PC-9 (cell line): ENCODE measurements around the gene RCOR1. TPM values are rescaled to one million over a fixed set of nuclear protein-coding genes. Genes with fewer than 3 reads are reported as not detected.

Experiments used
- BruUV-seq: library from RNA; stranded (reverse); fragments of 400-500 nt; replicated peaks from 2 replicates; lab custom pipeline; 2021; lab: Mats Ljungman, UMichigan
- CTCF ChIA-PET: fragments of 300-600 bp; sonication (Branson Sonifier 250); formaldehyde crosslinking; loops from one replicate; lab custom pipeline; 2022; ENCODE audit warnings: antibody characterized with exemption; lab: Charles Lee
- POLR2A ChIA-PET: fragments of 300-600 bp; sonication (Branson Sonifier 250); formaldehyde crosslinking; loops from one replicate; lab custom pipeline; 2022; ENCODE audit warnings: antibody characterized with exemption; ENCODE audit not compliant: unreplicated experiment; lab: Charles Lee
- DNase-seq, 2 experiments: peaks; one replicate each; pipeline versions ENCODE4 v3.0.0 to v3.0.0-alpha.2; 2015 to 2022; ENCODE audit warnings: mixed read lengths in 1 of 2
- H2AFZ ChIP-seq: fragments of 200-600 bp; sonication (generic); 2 replicates; pipeline ENCODE4 v1.8.1; 2017; ENCODE audit warnings: antibody characterized with exemption
- H3F3A ChIP-seq: fragments of 200-600 bp; sonication (generic); 2 replicates; pipeline ENCODE4 v1.8.1; 2017; ENCODE audit warnings: antibody characterized with exemption, mild to moderate bottlenecking, low read depth; ENCODE audit not compliant: insufficient read depth
- H3K27ac ChIP-seq: fragments of 200-600 bp; sonication (generic); 2 replicates; pipeline ENCODE4 v1.6.1; 2016; ENCODE audit warnings: mixed run types
- H3K27me3 ChIP-seq: fragments of 200-600 bp; sonication (generic); 2 replicates; pipeline ENCODE4 v1.6.1; 2016; ENCODE audit warnings: low read depth, mixed run types; ENCODE audit not compliant: insufficient read depth
- H3K36me3 ChIP-seq: fragments of 200-600 bp; sonication (generic); 2 replicates; pipeline ENCODE4 v1.6.1; 2016; ENCODE audit warnings: low read depth, mixed run types
- H3K4me1 ChIP-seq: fragments of 200-600 bp; sonication (generic); replicated peaks from 2 replicates; pipeline ENCODE4 v1.6.1; 2016; ENCODE audit warnings: mixed run types; ENCODE audit not compliant: insufficient read depth
- H3K4me2 ChIP-seq: fragments of 200-600 bp; sonication (generic); 2 replicates; pipeline ENCODE4 v1.6.1; 2017; ENCODE audit warnings: mixed run types
- H3K4me3 ChIP-seq: fragments of 200-600 bp; sonication (generic); 2 replicates; pipeline ENCODE4 v1.6.1; 2016; ENCODE audit warnings: mixed run types
- H3K79me2 ChIP-seq: fragments of 200-600 bp; sonication (generic); 2 replicates; pipeline ENCODE4 v1.6.1; 2017; ENCODE audit warnings: low read depth, mixed run types
- H3K9me2 ChIP-seq: fragments of 200-600 bp; sonication (generic); 2 replicates; pipeline ENCODE4 v1.8.1; 2017; ENCODE audit warnings: mild to moderate bottlenecking; ENCODE audit not compliant: insufficient read depth
- H3K9me3 ChIP-seq: fragments of 200-600 bp; sonication (generic); 2 replicates; pipeline ENCODE4 v1.8.1; 2016; ENCODE audit warnings: low read depth; ENCODE audit not compliant: insufficient read depth
- H4K20me1 ChIP-seq: fragments of 200-600 bp; sonication (generic); 2 replicates; pipeline ENCODE4 v1.8.1; 2017; ENCODE audit not compliant: insufficient read depth
- CTCF ChIP-seq: fragments of 200-600 bp; sonication (generic); conservative IDR thresholded peaks from 2 replicates; pipeline ENCODE4 v1.6.1; 2017; ENCODE audit warnings: mixed run types, antibody characterized with exemption, mild to moderate bottlenecking, moderate library complexity
- EZH2 ChIP-seq: fragments of 200-600 bp; sonication (generic); IDR thresholded peaks from 2 replicates; pipeline ENCODE4 v1.8.0; 2017; ENCODE audit warnings: antibody characterized with exemption, low read depth
- intact Hi-C: fragments of 100-400 bp; cut with micrococcal nuclease; formaldehyde crosslinking; loops from one replicate; pipeline ENCODE4 v1.10.0; 2022; ENCODE audit not compliant: unreplicated experiment
- total RNA-seq: library from RNA; stranded (reverse); gene quantifications from 2 replicates; pipeline ENCODE4 v1.2.3, GENCODE V29; 2021

The RCOR1 gene
- total RNA-seq, 1 experiment from 2014 or later, result 67.2 TPM

- no peaks in the 10 kb centered on the region for H3K9me2 ChIP-seq
- CTCF ChIA-PET, result no interaction called here
- H4K20me1 ChIP-seq, result no peaks in the 10 kb centered on the region
- no peaks in the 10 kb centered on the region for H3K4me1 ChIP-seq
- H3F3A ChIP-seq, result peaks cover 14% of the 10 kb centered on the region
- H3K79me2 ChIP-seq, result no peaks in the 10 kb centered on the region
- POLR2A ChIA-PET, result no interaction called here
- peaks cover 33% of the 10 kb centered on the region for H3K9me3 ChIP-seq
- peaks cover 13% of the 10 kb centered on the region for H3K36me3 ChIP-seq
- no TSS peak for BruUV-seq
- no peak for DNase-seq
- no peak overlapping the region for H3K27ac ChIP-seq
- no peak overlapping the region for H2AFZ ChIP-seq
- H3K27me3 ChIP-seq, result no peaks in the 10 kb centered on the region
- H3K4me3 ChIP-seq, result no peak overlapping the region
- intact Hi-C loops, result no loop called here
- H3K4me2 ChIP-seq, result no peak overlapping the region
- TF ChIP-seq CTCF, result no peak
- TF ChIP-seq EZH2, result no peak
Observed at GRCh38 chr14:102738373-102739189, 146.1 kb downstream of the RCOR1 start.

- Histone ChIP-seq H2AFZ (no peak overlapping the region), H3K4me1 (no peaks in the 10 kb centered on the region), H3K79me2 (no peaks in the 10 kb centered on the region), H3K4me2 (no peak overlapping the region), H4K20me1 (no peaks in the 10 kb centered on the region), H3F3A (peaks cover 15% of the 10 kb centered on the region), H3K4me3 (no peak overlapping the region), H3K27me3 (no peaks in the 10 kb centered on the region), H3K9me3 (peaks cover 33% of the 10 kb centered on the region), H3K36me3 (peaks cover 14% of the 10 kb centered on the region), H3K27ac (no peak overlapping the region), H3K9me2 (no peaks in the 10 kb centered on the region)
- TF ChIP-seq EZH2 (no peak), CTCF (no peak)
- POLR2A ChIA-PET, result no interaction called here
- BruUV-seq, result no TSS peak
- DNase-seq, result no peak
- intact Hi-C loops, result no loop called here
- CTCF ChIA-PET, result no interaction called here
Observed at GRCh38 chr14:102739190-102739469, 146.7 kb downstream of the RCOR1 start.

GRCh38 chr14:102746634-102747438, 154.4 kb downstream of the RCOR1 start:
- ChIA-PET POLR2A (no interaction called here), CTCF (interaction anchor here (0.6 kb wide), 1 partner anchor 178 kb away, joined by 3 read pairs; no protein-coding TSS in a partner anchor)
- no peak for TF ChIP-seq EZH2
- no peak for TF ChIP-seq CTCF
- Histone ChIP-seq H3K9me3 (peaks cover 9% of the 10 kb centered on the region; the same call in 1 of the 2 replicates), H3K4me2 (no peak overlapping the region), H4K20me1 (no peaks in the 10 kb centered on the region; the same call in 1 of the 2 replicates), H3K27me3 (no peaks in the 10 kb centered on the region), H3K36me3 (peaks cover 12% of the 10 kb centered on the region), H3K9me2 (no peaks in the 10 kb centered on the region), H3K79me2 (no peaks in the 10 kb centered on the region), H3F3A (peaks cover 10% of the 10 kb centered on the region), H3K27ac (no peak overlapping the region), H3K4me1 (no peaks in the 10 kb centered on the region), H2AFZ (no peak overlapping the region), H3K4me3 (no peak overlapping the region)
- no TSS peak for BruUV-seq
- DNase-seq, result no peak
- intact Hi-C loops, result no loop called here
